ENCODE measurements around the gene STK10.

STK10 gene

DNA sequence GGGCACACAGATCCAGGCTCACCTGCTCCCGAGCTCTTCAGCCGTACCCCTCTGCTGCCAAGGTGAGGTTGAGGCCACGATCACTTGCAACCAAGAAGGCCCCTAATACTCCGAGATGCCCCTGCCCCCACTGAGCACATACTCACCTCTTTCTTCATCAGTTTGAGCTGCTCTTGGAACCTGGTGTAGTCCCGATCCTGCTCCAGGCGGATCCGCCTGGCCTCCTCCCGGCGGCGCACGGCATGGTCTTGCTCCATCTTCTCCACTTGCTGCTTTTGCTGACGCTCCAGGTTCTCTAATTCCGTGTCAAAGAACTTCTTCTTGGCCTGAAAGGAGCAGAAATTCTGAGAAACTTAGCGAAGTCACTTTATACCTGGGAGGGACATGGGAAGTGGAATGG is 105.8 kb downstream of the STK10 start:
- DNase-seq: no peak

DNA sequence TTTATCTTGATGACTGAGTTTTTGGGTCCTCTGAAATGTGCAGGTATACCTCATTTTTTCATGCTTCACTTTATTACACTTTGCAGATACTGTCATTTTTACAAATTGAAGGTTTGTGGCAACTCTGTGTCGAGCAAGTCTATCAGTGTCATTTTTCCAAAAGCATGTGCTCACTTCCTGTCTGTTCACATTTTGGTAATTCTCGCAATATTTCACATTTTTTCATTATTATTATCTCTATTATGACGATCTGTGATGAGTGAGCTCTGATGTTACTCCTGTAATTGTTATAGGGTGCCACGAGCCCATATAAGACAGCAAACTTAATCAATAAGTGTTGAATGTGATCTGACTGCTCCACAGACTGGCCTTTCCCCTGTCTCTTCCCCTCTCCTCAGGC is 108.1 kb downstream of the STK10 start:
- DNase-seq: no peak

DNA sequence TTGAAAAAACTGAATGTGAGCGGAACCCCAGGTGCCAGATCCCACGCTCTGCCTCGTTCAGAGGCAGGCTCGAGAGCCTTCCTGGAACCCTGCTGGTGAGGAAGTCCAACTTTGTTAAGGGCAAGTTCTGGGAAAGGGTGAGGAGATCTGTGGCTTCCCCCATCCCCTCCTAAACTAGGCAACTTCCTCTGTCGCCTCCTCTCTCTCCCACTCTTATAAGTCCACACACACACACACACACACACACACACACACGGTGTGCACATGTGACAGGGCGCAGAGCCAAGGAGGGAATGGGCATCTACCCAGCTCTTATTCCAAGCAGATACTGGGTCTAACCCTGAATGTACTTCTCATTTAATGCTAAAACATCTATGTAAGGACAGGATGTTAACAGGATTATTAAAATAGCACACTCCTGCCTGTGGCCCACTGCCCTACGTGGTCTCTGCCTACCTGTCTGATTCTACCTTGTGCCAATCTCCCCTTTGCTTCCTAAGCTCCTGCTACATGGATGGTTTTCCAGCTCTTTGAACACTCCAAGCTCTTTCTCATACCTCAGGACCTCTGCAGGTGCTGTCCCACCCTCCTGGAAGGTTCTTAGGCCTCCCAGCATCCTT is 109.2 kb downstream of the STK10 start:
- no peak for DNase-seq

GRCh38 chr5:172077664-172078425 is 110.2 kb downstream of the STK10 start:
- DNase-seq: no peak

DNA sequence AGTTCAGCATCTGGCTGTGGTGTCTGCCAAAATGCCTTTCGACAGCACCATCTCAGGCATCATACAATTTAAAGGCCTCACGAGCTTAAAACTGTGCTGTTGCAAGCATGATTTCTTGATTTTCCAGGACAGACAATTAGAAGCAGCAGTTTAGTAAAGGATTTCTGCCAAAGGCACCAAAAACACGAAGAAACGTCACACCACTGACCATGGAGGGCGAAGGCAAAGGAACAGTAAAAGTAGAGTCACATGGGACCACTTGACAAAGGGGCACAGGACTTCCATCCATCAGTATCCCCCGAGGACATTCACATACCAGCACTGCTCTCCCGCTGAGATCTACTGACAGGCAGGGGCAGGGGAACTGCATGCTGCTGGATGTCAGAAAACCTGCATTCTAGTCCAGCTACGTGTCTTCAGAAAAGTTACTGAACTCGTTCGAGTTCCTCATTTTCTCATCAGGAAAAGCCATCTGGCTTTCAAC is 111.2 kb downstream of the STK10 start:
- no peak for DNase-seq

DNA sequence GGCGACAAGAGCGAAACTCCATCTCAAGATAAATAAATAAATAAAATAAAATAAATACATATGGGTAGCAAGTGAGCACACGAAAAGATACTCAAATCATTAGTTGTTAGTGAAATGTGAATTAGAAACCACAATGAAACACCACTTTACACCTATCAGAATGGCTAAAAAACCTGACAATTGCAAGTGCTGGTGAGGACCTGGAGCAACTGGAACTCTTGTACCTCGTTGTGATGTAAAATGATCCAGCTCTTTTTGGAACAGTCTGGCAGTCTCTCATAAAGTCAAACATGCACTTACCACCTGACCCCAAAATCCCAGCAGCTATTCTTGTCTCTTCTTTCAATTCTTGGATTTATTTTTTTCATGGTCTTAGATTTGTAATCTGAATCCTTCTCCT is 112.4 kb downstream of the STK10 start:
- no peak for DNase-seq

DNA sequence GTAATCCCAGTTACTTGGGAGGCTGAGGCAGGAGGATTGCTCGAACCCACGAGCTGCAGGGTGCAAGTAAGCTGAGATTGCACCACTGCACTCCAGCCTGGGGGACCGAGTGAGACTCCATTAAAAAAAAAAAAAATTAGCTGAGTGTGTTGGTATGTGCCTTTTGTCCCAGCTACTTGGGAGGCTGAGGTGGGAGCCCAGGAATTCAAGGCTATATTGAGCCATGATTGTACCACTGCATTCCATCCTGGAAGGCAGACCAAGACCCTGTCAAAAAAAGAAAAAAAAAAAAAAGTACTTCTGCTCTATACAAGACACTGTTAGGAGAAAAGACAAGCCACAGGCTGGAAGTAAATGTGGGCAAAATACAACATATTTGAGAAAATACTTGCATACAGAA is 113.1 kb downstream of the STK10 start:
- no peak for DNase-seq

- DNase-seq: no peak
These were observed 116.6 kb downstream of the STK10 start for GRCh38 chr5:172071309-172071875.

- DNase-seq: no peak
These were observed 122.5 kb downstream of the STK10 start for GRCh38 chr5:172065431-172066065.

DNA sequence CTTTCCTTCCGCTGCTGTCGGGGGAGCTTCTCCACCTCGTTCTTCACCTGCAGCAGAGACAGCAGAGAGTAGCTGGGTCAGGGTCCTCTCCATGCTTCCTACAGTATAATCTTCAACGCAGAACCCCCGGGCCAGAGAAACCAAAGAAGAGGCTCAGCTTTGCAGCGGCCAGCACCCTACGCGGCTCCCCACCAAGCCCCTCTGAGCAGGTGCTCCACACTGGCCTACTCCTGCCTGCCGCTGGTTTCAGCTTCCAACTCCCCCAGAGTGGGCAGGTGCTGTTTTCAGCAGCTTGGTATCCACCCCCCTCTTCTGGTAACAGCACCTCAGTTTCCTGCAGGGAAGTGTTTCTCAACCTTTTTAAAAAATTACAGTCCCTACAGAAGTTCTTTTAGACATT is 123.3 kb downstream of the STK10 start:
- no peak for DNase-seq

DNA sequence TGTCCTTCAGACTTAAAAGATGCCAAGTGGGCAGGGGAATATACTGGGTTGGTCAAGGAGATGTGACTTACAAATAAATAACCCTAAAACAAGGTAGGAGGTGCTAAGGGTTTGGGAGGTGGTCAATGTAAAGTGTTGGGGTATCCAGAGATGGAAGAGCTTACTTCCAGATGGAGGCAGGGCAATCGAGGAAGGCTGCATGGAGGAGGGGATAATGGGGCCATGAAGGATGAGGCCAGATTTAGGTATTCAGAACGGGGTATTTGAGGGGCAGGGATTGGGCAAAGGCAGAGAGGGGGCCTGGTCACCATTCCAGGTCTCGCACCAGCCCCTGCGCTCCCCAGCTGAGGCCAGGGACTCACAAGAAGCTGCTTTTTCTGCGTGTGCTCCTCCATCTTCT is 123.7 kb downstream of the STK10 start:
- DNase-seq: no peak

- DNase-seq: no peak
These were observed 124.4 kb downstream of the STK10 start for GRCh38 chr5:172063463-172064235.

DNA sequence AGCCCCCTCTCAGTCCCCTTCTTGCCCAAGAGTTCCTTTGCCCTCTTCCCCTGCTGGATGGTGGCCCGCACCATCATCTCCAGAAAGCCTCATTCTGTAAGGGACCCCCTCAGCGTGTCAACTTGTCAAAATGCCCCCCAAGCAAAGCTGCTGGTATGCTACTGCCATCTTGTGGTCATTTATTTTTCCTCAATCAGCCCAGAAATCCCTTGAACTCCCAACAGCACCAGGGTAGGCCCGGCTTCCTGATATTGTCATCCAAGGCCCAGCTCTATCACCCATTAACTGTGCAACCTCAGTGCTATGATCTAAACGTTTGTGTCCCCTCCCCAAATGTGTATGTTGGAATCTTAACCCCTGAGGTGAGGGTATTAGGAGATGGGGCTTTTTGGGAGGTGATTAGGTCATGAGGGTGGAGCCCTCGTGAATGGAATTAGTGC is 128.3 kb downstream of the STK10 start:
- no peak for DNase-seq

GRCh38 chr5:172058088-172058487 is 129.9 kb downstream of the STK10 start:
- DNase-seq: no peak

DNA sequence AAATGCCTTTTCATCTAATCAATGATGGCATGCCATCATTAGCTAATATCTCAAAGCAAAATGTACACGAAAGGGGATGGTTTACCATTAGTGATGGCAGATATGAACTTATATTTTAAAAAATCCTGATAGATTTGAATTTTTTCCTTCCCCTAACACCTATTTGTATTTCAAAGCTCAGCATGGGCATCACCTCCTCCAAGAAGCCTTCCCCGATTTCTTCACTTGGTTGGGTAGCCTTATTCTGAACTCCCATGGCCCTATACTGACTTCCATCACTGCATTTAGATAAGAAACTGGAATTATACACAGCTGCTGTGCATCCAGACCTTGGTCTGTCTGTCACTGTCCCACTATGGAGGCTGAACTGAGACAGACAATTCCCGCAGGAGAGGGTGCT is 132.0 kb downstream of the STK10 start:
- DNase-seq: no peak

DNA sequence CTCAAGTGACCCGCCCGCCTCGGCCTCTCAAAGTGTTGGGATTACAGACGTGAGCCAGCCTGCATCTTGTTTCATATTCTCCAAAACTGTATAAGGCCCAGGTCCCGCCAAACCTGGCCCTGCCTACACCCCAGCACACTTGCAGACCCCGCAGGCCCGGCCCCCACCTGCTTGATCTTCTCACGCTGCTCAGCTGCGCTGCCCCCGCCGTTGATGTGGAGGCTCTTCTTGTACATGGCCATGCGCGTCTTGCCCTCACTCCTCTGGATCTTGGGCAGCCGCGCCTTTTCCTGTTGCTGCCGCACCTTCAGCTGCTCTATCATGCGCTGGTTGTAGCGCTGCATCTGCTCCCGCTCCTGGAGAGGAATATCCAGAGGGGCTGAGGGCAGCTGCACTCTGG is 132.6 kb downstream of the STK10 start:
- DNase-seq: no peak

- DNase-seq: no peak
These were observed 133.3 kb downstream of the STK10 start for GRCh38 chr5:172054611-172055153.

GRCh38 chr5:172052450-172053236 is 135.4 kb downstream of the STK10 start:
- no peak for DNase-seq

DNA sequence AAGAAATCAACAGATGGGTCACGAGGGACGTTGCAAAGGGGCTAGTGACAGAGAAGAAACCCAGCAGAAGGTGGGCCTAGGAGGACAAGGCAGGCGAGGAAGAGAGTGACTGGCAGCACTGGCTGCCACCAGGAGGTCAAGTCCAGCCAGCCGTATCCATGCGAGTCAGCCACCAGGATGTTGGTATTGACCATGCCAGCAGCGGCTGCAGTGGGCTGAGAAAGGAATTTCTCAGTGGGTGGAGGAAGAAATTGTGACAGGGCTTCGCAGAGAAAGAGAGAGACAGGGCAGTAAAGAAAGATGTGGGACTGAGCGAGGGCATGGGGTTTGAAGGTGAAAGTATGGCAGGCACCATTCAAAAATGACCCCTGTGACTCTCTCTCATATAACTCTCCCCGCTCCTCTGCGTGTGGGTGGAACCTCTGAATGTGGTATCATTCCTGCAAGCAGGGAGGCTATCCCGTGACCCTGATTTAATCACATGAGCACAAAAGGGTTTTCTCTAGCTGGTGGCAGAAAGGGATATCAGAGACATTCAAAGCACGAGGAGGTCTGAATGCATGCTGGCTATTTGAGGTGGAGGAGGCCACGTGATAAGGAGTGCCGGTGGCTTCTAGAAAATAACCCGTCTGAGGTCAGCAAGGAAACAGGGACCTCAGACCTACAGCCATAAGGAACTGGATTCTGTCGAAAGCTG is 136.2 kb downstream of the STK10 start:
- no peak for DNase-seq

GRCh38 chr5:172050080-172050479 is 137.9 kb downstream of the STK10 start:
- no peak for DNase-seq

DNA sequence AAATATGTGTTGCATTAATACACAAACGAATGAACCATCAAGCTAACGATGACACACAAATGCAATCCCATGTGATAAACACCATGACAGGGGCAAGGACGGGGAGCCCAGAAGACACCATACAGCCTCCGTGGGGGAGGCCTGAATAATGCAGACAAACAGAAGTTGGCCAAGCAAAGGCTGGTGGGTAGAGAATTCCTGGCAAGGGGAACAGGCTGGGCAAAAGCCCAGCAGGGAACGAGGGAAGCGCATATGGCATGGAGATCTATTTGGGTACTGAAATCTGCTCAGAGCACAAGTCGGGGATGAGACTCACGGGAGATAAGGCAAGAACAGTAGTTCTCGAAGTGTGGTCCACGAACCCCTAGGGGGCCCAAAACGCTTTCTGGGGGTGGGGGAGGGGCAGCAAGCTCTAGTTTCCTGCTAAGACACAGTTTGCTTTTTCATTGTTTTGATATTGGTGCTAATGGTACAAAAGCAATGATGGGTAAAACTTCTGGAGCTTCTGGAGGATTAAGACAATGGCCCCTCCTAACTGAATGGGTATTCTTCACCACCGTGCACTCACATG is 138.7 kb downstream of the STK10 start:
- no peak for DNase-seq
